T-helper 2 cell treated with Interferon-gamma antibody and Interleukin-4, amounts not matched to agents 5 μg/mL and 100 μg/mL, for 36 hours (primary cell): ENCODE results near the gene ITGA5.

Source experiments
- DNase-seq: peaks from one replicate; pipeline ENCODE4 v3.0.0; 2021; ENCODE audit warnings: low spot score
- H3K27ac Mint-ChIP-seq: one replicate; pipeline ENCODE4 v1.8.0; 2021; ENCODE audit warnings: mild to moderate bottlenecking, mixed read lengths
- H3K27me3 Mint-ChIP-seq: one replicate; pipeline ENCODE4 v1.8.0; 2021; ENCODE audit warnings: low read depth, mixed read lengths
- H3K36me3 Mint-ChIP-seq: one replicate; pipeline ENCODE4 v1.8.0; 2021; ENCODE audit warnings: low read depth, mixed read lengths
- H3K4me1 Mint-ChIP-seq: one replicate; pipeline ENCODE4 v1.8.0; 2021; ENCODE audit warnings: low read depth, mixed read lengths
- H3K4me3 Mint-ChIP-seq: one replicate; pipeline ENCODE4 v1.8.0; 2022; ENCODE audit warnings: mild to moderate bottlenecking, moderate library complexity, mixed read lengths
- H3K9me3 Mint-ChIP-seq: one replicate; pipeline ENCODE4 v1.8.0; 2021; ENCODE audit warnings: mixed read lengths

Gene ITGA5

DNA sequence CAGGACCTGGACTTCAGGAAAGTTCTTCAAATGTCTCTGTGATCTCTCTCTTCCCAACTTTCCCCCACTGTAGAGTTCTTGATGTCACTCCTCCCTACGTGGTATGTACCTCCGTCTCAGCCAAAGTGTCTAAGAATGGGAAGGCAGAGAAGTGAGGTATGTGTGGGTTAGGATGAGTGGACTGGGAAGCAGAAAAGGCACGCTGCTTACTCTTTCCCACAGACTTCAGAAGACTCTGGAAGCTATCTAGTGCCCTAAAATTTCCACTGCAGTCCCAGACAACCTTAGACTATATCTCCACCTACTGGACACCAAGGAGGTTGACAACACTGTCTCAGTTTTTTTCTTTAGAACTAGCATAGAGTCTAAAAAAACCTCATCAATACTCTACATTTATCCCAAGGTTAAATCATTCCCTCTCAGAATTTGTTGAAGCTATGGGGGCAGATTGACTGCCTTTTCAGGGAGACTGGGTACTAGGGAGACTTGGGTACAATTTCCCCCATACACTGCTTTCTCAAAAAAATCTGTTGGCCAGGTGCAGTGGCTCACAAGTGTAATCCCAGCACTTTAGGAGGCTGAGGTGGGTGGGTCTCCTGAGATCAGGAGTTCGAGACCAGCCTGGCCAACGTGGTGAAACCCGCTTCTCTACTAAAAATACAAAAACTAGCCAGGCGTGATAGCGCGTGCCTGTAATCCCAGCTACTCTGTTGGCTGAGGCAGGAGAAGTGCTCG is 20.6 kb upstream of the ITGA5 start:
- Mint-ChIP-seq H3K27me3 (peaks cover 13% of the 10 kb centered on the region), H3K4me1 (peaks cover 7% of the 10 kb centered on the region), H3K27ac (peak overlapping the region; percentile 55), H3K4me3 (no peak overlapping the region), H3K9me3 (no peaks in the 10 kb centered on the region), H3K36me3 (no peaks in the 10 kb centered on the region)
- no peak for DNase-seq

GRCh38 chr12:54439096-54439495 is 20.0 kb upstream of the ITGA5 start:
- no peak for DNase-seq
- Mint-ChIP-seq H3K27ac (no peak overlapping the region), H3K9me3 (no peaks in the 10 kb centered on the region), H3K4me3 (no peak overlapping the region), H3K36me3 (no peaks in the 10 kb centered on the region), H3K4me1 (peaks cover 7% of the 10 kb centered on the region), H3K27me3 (peaks cover 13% of the 10 kb centered on the region)

DNA sequence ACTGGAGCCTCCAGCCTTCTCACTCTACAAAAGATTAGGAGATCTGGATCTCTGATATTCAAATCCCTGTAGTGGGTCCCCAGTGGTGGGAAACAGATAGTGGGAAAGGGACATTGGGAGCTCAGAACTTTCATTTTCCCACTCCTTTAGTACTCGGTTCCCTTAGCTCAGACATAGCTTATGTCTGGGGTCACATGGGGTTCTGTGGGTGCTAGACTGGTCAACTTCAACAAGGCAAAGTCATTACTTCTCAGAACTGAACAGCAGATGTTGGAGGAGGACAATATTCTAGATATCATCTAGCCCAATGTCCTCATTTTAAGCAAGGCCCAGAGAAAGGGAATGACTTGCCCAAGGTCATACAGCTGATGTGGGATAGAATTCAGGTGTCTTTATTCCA is 19.5 kb upstream of the ITGA5 start:
- no peaks in the 10 kb centered on the region for H3K36me3 Mint-ChIP-seq
- H3K27ac Mint-ChIP-seq = no peak overlapping the region
- DNase-seq = no peak
- peaks cover 7% of the 10 kb centered on the region for H3K4me1 Mint-ChIP-seq
- H3K4me3 Mint-ChIP-seq = no peak overlapping the region
- no peaks in the 10 kb centered on the region for H3K9me3 Mint-ChIP-seq
- peaks cover 13% of the 10 kb centered on the region for H3K27me3 Mint-ChIP-seq

GRCh38 chr12:54437697-54438096 is 18.6 kb upstream of the ITGA5 start:
- no peaks in the 10 kb centered on the region for H3K36me3 Mint-ChIP-seq
- H3K4me1 Mint-ChIP-seq = peaks cover 15% of the 10 kb centered on the region
- no peak for DNase-seq
- no peak overlapping the region for H3K27ac Mint-ChIP-seq
- H3K4me3 Mint-ChIP-seq = no peak overlapping the region
- peaks cover 10% of the 10 kb centered on the region for H3K27me3 Mint-ChIP-seq
- H3K9me3 Mint-ChIP-seq = no peaks in the 10 kb centered on the region

- no peak overlapping the region for H3K4me3 Mint-ChIP-seq
- no peak for DNase-seq
- H3K27ac Mint-ChIP-seq = no peak overlapping the region
- H3K4me1 Mint-ChIP-seq = peaks cover 19% of the 10 kb centered on the region
- H3K36me3 Mint-ChIP-seq = no peaks in the 10 kb centered on the region
- H3K27me3 Mint-ChIP-seq = peaks cover 6% of the 10 kb centered on the region
- H3K9me3 Mint-ChIP-seq = no peaks in the 10 kb centered on the region
Observed at GRCh38 chr12:54437243-54437642, 18.2 kb upstream of the ITGA5 start.

DNA sequence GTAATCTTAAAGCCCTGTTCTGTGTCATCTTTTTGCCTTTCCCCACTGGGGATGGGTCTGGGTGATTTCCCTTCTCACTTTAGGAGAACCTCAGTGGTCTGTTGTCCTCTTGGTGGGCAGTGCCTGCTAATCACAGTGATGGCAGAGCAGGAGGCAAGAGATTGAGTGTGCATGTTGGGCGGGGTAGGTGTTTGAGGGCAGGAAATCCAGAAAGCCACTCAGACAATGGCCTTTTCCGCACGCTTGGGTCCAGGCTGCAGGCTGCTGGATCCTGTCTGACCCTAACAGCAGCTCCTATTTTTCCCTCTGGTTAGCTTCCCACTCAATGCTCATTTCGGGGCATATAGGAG is 13.7 kb upstream of the ITGA5 start:
- H3K27ac Mint-ChIP-seq = no peak overlapping the region
- H3K36me3 Mint-ChIP-seq = no peaks in the 10 kb centered on the region

DNA sequence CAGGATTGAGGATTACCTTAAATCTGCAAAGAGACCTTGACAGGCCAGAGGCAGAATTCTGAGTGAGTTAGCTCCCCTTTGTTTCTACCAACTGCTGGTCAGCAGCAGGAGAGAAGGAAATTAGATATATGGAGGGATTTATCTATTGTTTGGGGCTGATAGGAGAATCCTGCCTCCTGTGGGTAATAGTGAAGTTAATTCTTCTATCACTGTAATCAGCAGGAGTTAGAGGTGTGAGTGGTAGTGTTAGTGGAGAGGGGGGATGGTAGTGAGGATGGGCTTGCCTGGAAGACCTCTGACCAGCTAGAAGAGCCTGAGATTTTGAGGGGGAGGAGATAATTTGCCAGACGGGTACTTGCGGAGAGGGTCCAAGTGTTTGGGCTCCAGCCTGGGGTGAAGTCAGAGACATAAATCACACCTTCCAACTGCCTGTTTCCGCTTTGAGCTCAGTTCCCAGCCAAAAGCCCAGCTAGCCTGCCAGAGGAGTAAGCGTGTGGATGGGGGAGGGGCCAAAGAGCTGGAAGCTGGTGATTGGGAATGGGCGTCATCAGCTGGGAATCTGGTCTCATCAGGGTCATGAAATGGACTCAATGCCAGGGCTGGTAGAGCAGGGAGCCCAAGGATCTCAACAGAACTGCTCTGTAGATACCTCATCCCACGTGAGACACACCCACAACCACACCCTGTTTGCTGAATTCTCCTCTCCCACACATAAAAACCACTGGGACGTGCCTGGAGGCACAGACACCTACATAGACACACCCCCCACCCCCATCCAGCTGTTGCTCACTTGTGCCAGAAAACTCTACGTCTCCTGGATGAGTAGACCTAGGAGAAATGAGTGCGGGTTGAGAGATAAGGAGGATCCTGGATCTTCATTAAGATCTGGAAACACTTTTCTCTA is 13.1 kb upstream of the ITGA5 start:
- Mint-ChIP-seq H3K27ac (no peak overlapping the region), H3K4me3 (peak overlapping the region; percentile 61), H3K27me3 (peaks cover 7% of the 10 kb centered on the region), H3K36me3 (no peaks in the 10 kb centered on the region), H3K4me1 (peaks cover 32% of the 10 kb centered on the region), H3K9me3 (no peaks in the 10 kb centered on the region)
- peak; percentile 53 for DNase-seq

More for the DNA sequence above, 13.7 kb upstream of the ITGA5 start:
- Mint-ChIP-seq H3K27me3 (peaks cover 2% of the 10 kb centered on the region), H3K4me1 (peaks cover 30% of the 10 kb centered on the region), H3K4me3 (peak overlapping the region; percentile 61), H3K9me3 (no peaks in the 10 kb centered on the region)
- DNase-seq = no peak

DNA sequence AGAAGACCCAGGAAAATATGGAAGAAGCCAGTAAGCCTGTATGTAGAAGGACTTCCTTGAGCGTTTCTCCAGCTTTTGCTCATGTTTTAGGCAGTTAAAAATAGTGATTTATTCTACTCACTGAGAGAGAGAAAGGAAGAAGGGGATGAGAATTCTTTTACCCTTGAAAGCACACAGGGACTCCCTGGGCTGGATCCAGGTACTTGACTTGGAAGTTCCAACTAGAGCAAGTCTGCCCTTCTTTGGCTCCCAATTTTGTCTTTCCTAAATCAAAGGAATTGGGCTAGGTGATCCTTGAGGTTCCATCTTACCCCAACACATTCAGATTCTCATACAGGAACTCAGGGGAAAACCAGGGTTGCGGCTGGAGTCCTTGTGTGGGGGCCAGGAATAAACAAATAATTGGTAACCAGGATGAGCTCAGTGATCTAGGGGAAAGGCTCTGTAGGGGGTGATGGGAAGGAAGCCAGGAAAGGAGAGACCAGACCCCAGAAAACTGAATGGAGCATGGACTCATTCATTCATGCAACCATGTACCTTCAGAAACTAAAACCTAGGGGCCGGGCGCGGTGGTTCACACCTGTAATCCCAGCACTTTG is 11.5 kb upstream of the ITGA5 start:
- Mint-ChIP-seq H3K36me3 (no peaks in the 10 kb centered on the region), H3K4me1 (peaks cover 36% of the 10 kb centered on the region), H3K4me3 (no peak overlapping the region), H3K9me3 (no peaks in the 10 kb centered on the region), H3K27me3 (peaks cover 18% of the 10 kb centered on the region), H3K27ac (no peak overlapping the region)
- DNase-seq = no peak

DNA sequence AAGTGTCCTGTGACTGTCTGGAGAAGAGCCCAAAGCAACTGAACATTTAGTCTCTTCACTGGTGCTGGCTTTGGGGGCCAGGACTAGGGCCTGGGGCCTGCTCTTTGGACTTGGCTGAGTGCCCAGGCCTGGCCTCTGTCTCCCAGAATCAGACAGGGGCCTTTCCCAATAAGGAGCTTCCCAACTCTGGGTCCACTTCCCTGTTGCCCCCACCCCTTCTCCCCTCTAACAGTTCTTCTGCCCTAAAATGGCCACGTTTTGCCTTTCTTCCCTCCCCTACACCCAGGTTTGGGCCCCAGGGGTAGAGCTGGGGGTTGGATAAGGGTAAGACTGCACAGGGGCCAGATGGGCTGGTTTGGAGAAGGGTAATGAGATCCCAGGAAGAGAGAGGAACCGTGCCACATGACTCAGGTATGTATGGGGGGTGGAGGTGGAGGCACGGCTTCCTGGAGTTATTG is 10.0 kb upstream of the ITGA5 start:
- Mint-ChIP-seq H3K36me3 (no peaks in the 10 kb centered on the region), H3K27ac (no peak overlapping the region), H3K27me3 (peaks cover 28% of the 10 kb centered on the region), H3K4me1 (peaks cover 36% of the 10 kb centered on the region), H3K4me3 (no peak overlapping the region), H3K9me3 (no peaks in the 10 kb centered on the region)
- no peak for DNase-seq

- H3K36me3 Mint-ChIP-seq = no peaks in the 10 kb centered on the region
- peaks cover 35% of the 10 kb centered on the region for H3K4me1 Mint-ChIP-seq
- no peaks in the 10 kb centered on the region for H3K9me3 Mint-ChIP-seq
- no peak overlapping the region for H3K4me3 Mint-ChIP-seq
- H3K27ac Mint-ChIP-seq = peak overlapping the region; percentile 28
- DNase-seq = no peak
- H3K27me3 Mint-ChIP-seq = peaks cover 32% of the 10 kb centered on the region
Observed at GRCh38 chr12:54428050-54429013, 9.3 kb upstream of the ITGA5 start.

DNA sequence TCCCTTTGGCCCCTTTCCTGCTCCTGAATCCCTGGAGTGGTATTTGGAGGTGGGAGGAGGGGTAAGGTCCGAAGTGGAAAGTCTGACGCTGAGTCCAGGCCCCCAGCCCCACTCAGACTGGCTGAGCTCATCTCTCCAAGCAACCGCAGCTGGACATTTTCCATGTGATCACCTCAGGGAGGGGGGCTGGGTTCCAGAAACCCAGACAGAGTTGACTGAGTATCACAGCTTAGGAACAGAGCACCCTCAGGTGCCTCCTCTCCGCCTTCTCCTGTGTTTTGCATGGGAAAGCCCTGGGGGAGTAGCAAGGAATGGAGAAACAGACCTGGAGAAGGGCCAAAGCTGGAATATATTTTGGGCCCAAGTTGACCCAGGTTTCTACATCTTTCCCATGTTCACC is 8.0 kb upstream of the ITGA5 start:
- no peaks in the 10 kb centered on the region for H3K9me3 Mint-ChIP-seq
- no peak overlapping the region for H3K4me3 Mint-ChIP-seq
- DNase-seq = no peak
- no peak overlapping the region for H3K27ac Mint-ChIP-seq
- H3K4me1 Mint-ChIP-seq = peaks cover 28% of the 10 kb centered on the region
- H3K36me3 Mint-ChIP-seq = no peaks in the 10 kb centered on the region
- peaks cover 43% of the 10 kb centered on the region for H3K27me3 Mint-ChIP-seq

GRCh38 chr12:54426690-54427089 is 7.6 kb upstream of the ITGA5 start:
- Mint-ChIP-seq H3K36me3 (no peaks in the 10 kb centered on the region), H3K4me3 (no peak overlapping the region), H3K27ac (no peak overlapping the region), H3K9me3 (no peaks in the 10 kb centered on the region), H3K4me1 (peaks cover 24% of the 10 kb centered on the region), H3K27me3 (peaks cover 47% of the 10 kb centered on the region)
- DNase-seq = no peak

- Mint-ChIP-seq H3K27me3 (peaks cover 52% of the 10 kb centered on the region), H3K9me3 (no peaks in the 10 kb centered on the region), H3K36me3 (no peaks in the 10 kb centered on the region), H3K4me1 (peaks cover 21% of the 10 kb centered on the region), H3K4me3 (no peak overlapping the region), H3K27ac (no peak overlapping the region)
- DNase-seq = no peak
Observed at GRCh38 chr12:54425702-54426101, 6.6 kb upstream of the ITGA5 start.
